Hematopoietic multipotent progenitor cell treated with erythropoietin and hydrocortisone succinate and interleukin-3 and kit ligand, for 17 days (in vitro differentiated cells): ENCODE data around the gene PLEKHN1.

Source experiments
- DNase-seq: peaks from one replicate; pipeline ENCODE4 v3.0.0-alpha.2; 2015; ENCODE audit warnings: low spot score

Gene PLEKHN1

DNA sequence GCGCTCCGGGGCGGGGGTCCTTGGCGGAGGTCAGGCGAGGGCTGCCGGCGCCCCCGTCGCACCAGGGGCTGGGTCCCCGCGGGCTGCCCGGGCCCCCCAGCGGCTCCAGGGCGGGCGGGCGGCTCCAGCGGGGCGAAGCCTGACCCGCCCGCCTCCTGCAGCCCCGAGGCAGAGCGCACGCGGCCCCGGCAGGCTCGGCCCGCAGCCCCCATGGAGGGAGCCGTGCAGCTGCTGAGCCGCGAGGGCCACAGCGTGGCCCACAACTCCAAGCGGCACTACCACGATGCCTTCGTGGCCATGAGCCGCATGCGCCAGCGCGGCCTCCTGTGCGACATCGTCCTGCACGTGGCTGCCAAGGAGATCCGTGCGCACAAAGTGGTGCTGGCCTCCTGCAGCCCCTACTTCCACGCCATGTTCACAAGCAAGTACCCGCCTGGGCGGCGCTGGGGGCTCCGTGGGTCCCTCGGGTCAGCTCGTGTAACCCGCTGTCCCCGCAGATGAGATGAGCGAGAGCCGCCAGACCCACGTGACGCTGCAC, 5.1 kb upstream of the PLEKHN1 start:
- no peak for DNase-seq

- no peak for DNase-seq
Measured at GRCh38 chr1:962381-963300, 3.6 kb upstream of the PLEKHN1 start.

DNA sequence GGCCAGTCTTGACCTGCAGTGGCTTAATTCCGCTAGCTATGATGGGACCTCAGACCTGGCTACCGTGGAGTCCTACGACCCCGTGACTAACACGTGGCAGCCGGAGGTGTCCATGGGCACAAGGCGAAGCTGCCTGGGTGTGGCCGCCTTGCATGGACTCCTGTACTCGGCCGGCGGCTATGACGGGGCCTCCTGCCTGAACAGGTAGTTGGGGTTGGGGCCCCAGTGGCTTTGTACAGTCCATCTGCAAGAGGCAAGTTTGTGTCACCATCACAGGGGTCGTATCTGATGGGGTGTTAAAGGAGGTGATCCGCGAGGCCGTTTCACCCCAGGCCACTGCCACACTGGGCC, 3.0 kb upstream of the PLEKHN1 start:
- DNase-seq = no peak

- no peak for DNase-seq
Measured at GRCh38 chr1:963746-964525, 2.3 kb upstream of the PLEKHN1 start.

GRCh38 chr1:964691-965525, 1.4 kb upstream of the PLEKHN1 start:
- no peak for DNase-seq

DNA sequence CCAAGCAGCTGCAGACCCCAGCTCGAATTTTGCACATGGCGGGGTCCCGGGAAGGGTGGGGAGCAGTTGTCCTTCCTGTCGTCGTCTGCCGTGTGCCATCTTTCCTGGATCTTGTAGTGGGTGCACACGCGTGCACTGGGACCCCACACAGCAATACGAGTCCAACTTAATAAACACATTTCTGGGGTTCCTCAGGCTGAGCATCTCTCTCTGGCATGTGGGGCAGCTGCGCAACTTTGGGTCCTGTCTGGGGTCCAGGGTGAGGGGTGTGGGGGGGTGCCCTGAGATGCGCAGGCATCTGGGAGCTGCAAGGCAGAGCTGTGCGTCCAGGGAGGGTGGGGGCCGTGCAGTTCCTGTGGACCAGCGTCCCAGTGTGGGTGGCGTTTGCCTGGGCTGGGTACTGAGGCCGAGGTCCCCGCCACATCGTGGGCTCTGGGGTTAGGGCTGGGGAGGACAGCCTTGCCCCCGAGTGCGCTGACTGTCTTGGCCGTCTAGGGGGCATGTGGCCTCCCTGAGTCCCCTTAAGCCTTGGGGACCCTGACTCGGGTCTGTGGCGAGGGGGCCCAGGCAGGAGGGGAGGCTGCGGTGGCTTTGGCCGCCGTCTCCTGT, 652 bp upstream of the PLEKHN1 start:
- DNase-seq = no peak

- DNase-seq = no peak
Measured at GRCh38 chr1:966704-967300, 520 bp downstream of the PLEKHN1 start.

DNA sequence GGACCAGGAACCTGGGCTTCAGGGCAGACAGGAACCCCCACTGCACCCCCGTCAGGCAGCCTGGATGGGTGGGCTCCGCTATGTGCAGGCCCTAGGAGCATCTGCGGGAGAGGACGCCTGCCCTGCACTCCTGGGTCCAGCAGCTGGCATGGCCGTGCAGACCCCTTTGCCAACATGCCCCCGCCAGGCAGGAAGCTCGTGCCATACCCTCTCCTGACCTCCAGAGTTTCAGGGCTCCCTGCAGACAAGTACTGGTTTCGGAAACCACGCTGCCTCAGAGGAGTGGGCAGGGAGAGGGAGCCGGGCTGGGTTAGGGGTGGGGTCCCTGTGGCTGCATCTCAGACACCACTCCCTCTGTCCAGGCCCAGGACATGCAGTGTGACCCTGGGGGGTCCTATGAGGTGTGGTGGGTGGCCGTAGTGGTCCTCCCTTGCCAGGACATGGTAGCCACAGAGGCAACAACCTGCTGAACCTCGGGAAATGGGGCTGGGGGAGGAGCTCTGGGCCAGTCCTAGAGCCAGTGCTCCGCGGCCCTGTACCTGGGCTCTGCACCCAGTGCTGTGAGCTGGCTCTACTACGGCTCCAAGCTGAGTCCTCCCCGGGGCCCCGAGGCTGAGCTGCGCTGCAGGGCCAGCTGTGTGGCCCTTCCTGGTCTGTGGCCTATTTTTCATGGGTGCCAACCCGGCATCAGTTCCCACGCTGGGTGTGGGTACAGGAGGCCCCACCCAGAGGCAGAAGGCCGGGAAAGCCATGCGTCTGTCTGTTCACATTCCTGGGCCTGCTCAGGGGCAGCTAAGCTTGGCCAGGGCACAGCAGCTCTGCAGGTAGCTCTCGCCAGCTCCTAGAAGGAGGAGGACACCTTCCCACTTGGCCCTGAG, 1.4 kb downstream of the PLEKHN1 start:
- no peak for DNase-seq

DNA sequence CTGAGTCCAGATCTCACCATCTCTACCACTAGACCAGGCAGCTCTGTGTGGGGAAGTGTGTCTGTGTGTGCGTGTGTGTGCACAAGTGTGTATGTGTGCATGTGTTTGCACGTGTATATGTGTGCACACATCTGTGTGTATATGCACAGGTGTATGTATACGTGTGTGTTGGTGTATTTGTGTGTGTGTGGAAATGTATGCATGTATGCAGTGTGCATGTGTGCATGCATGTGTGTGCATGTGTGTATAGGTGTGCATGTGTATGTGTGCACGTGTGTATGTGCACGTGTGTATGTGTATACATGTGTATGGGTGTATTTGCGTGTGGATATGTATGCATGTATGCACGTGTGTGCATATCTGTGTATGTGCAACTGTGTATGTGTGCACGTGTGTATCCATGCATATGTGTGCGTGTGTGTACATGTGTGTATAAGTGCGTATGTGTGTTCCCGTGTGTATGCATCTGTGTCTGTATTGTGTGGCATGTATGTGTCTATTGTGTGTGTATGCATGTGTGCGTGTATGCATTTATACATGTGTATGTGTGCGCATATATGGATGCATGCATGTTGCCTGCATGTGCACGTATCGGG, 3.1 kb downstream of the PLEKHN1 start:
- DNase-seq = no peak

DNA sequence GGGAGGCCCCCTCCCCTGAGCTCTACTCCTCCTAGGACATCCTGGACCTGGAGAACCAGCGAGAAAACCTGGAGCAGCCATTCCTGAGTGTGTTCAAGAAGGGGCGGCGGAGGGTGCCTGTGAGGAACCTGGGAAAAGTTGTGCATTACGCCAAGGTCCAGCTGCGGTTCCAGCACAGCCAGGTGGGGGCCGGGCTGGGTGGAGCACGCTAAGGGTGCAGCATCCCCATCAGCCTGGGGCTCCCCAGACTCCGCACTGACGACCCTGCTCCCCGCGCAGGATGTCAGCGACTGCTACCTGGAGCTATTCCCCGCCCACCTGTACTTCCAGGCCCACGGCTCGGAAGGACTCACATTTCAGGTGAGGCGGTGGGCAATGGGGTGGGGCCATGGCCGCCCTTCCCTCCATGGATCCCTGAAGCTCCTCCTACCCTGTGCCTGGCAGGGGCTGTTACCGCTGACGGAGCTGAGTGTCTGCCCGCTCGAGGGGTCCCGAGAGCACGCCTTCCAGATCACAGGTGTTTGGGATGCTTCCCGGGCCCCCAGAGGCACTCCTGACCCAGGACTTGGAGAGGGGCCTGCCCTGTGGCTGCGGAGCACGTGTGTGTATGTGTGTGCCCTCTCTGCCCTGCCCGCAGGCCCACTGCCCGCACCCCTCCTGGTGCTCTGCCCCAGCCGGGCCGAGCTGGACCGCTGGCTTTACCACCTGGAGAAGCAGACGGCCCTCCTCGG, 4.1 kb downstream of the PLEKHN1 start:
- DNase-seq = no peak

GRCh38 chr1:970973-971730, 4.9 kb downstream of the PLEKHN1 start:
- no peak for DNase-seq

DNA sequence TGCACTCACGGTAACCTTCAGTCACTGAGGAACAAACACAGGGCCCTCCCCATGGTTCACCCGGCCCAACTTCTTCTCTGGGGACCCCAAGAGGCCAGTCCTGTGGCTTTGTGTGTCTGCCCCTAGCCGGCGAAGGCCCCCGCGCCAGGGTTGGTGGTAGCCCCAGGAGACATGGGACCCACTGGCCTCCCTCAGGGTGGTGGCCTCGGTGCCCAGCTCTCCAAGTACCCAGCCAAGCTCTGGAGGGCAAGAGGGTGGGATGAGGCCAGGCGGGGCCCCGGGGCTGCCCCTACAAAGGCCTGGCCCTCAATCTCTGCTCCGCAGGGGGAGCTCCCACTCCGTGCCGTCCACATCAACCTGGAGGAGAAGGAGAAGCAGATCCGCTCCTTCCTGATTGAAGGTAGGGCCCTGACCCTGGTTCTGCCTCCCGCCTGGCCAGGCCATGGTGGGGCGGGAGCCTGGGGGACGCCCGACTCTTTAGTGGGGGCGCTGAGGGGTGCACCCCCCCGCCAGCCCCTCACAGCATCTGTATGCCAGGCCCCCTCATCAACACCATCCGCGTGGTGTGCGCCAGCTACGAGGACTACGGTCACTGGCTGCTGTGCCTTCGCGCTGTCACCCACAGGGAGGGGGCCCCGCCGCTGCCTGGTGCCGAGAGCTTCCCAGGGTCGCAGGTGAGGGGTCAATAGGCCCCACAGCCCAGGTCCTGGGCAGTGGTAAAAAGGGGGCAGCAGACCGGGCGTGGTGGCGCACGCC, 5.6 kb downstream of the PLEKHN1 start:
- DNase-seq = no peak

GRCh38 chr1:972726-973458, 6.6 kb downstream of the PLEKHN1 start:
- DNase-seq = no peak

- no peak for DNase-seq
Measured at GRCh38 chr1:973459-974292, 7.4 kb downstream of the PLEKHN1 start.

- DNase-seq = no peak
Measured at GRCh38 chr1:974293-974640, 8.0 kb downstream of the PLEKHN1 start.

DNA sequence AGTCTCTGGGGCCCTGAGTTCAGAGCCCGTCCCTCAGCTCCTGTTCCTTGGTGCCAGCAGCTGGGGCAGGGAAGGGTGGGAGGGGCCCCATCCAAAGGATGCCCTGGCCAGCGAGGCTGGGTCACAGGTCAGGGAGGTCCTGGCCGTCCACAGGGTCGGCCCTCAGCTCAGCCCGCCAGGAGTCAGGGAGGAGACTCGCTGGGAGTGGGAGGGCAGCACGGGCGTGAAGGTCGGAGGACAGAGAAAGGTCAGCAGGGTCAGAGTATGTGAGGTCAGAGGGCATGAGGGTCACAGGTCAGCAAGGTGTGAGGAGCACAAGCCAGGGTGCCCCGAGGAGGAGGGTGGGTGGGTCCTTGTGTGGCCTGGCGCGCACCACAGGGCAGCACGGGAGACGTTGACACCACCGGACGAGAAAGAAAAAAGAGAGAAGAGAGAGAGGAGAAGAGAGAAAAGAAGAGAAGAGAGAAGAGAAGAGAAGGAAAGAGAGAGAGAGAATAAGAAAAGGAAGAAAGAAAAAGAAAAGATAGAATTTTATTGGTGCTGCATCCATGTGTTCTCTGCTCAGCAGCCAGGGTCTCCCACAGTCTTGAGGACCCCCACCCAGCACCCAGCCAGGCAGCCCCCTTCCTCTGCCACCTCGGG, 8.5 kb downstream of the PLEKHN1 start:
- no peak for DNase-seq
